ENCODE data around the gene FAM149B1. TPM values are rescaled to one million over a fixed set of nuclear protein-coding genes. Genes with fewer than 3 reads are reported as not detected.

The FAM149B1 gene
- total RNA-seq, 3 donors from 2014 or later (not counting 1 experiment from before 2014, with no cell fraction given): 12.7 to 17.6 (median 12.8) TPM

DNA sequence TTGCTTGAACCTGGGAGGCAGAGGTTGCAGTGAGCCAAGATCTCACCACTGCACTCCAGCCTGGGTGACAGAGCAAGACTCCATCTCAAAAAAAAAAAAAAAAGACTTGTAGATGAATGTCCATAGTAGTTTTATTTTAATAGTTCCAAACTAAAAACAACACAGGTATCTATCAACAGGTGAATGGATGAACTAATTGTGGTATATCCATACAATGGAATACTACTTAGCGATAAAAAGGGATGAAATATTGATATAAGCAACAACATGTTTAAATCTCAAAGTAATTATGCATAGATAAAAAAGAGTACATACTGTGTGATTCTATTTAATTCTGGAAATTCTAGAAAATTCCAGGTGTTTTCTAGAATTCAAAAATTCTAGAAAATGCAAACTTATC is 122.0 kb downstream of the FAM149B1 start:
- Histone ChIP-seq H3K27me3 (ENCODE audit: control insufficient read depth, insufficient read depth, low read length) (no peaks in the 10 kb centered on the region), H3K9me3 (ENCODE audit: control insufficient read depth, insufficient read depth, low read length) (no peaks in the 10 kb centered on the region), H3K27ac (ENCODE audit: low read length) (no peak overlapping the region), H3K36me3 (ENCODE audit: control insufficient read depth, insufficient read depth, low read length) (no peaks in the 10 kb centered on the region), H3K4me1 (ENCODE audit: control insufficient read depth, insufficient read depth, low read length) (no peaks in the 10 kb centered on the region), H3K4me3 (ENCODE audit: low read length) (no peak overlapping the region)
- TF ChIP-seq, protein P1, sequence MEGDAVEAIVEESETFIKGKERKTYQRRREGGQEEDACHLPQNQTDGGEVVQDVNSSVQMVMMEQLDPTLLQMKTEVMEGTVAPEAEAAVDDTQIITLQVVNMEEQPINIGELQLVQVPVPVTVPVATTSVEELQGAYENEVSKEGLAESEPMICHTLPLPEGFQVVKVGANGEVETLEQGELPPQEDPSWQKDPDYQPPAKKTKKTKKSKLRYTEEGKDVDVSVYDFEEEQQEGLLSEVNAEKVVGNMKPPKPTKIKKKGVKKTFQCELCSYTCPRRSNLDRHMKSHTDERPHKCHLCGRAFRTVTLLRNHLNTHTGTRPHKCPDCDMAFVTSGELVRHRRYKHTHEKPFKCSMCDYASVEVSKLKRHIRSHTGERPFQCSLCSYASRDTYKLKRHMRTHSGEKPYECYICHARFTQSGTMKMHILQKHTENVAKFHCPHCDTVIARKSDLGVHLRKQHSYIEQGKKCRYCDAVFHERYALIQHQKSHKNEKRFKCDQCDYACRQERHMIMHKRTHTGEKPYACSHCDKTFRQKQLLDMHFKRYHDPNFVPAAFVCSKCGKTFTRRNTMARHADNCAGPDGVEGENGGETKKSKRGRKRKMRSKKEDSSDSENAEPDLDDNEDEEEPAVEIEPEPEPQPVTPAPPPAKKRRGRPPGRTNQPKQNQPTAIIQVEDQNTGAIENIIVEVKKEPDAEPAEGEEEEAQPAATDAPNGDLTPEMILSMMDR (IDR thresholded peaks at IDR 0.05): no peak
- DNase-seq (no peak), ATAC-seq (no peak)
- WGBS (ENCODE audit: insufficient coverage): no CpG with 5 or more reads among the region's 1 CpG
- no peaks in the 10 kb centered on the region for H3K4me1 Mint-ChIP-seq
- H3K36me3 Mint-ChIP-seq: no peaks in the 10 kb centered on the region
- no peak overlapping the region for H3K27ac Mint-ChIP-seq
- H3K4me3 Mint-ChIP-seq: no peak overlapping the region
- intact Hi-C loops (cut with micrococcal nuclease): no loop called here
- H3K27me3 Mint-ChIP-seq (ENCODE audit: low read depth in 2 of 2): peaks cover 0 to 2% of the 10 kb centered on the region in 2 donors
- no peaks in the 10 kb centered on the region for H3K9me3 Mint-ChIP-seq

GRCh38 chr10:73293461-73293860 is 125.5 kb downstream of the FAM149B1 start:
- intact Hi-C loops (cut with micrococcal nuclease): no loop called here
- Histone ChIP-seq H3K9me3 (ENCODE audit: control insufficient read depth, insufficient read depth, low read length) (no peaks in the 10 kb centered on the region), H3K27me3 (ENCODE audit: control insufficient read depth, insufficient read depth, low read length) (no peaks in the 10 kb centered on the region), H3K4me3 (ENCODE audit: low read length) (no peak overlapping the region), H3K4me1 (ENCODE audit: control insufficient read depth, insufficient read depth, low read length) (no peaks in the 10 kb centered on the region), H3K27ac (ENCODE audit: low read length) (no peak overlapping the region), H3K36me3 (ENCODE audit: control insufficient read depth, insufficient read depth, low read length) (no peaks in the 10 kb centered on the region)
- WGBS (ENCODE audit: insufficient coverage): 89% methylated on average over 3 of the region's 3 CpGs
- Mint-ChIP-seq H3K4me3 (no peak overlapping the region), H3K27ac (no peak overlapping the region), H3K4me1 (no peaks in the 10 kb centered on the region), H3K36me3 (no peaks in the 10 kb centered on the region), H3K27me3 (ENCODE audit: low read depth in 2 of 2) (peaks cover 12 to 13% of the 10 kb centered on the region in 2 donors), H3K9me3 (no peaks in the 10 kb centered on the region)
- DNase-seq: no peak
- no peak for ATAC-seq
- TF ChIP-seq, protein P1 (IDR thresholded peaks at IDR 0.05): no peak

Other genes with a start within 250 kb of the FAM149B1 start
- gene PLA2G12B, start 213.3 kb upstream of the FAM149B1 start, total RNA-seq: not detected
- gene P4HA1, start 71.3 kb upstream of the FAM149B1 start, total RNA-seq: 10 to 100 TPM; 13.0 to 16.3 (median 13.9) TPM
- 1 to 10 TPM in 1 of 3 donors, under 1 TPM in 2; 0.35 to 1.3 (median 0.65) TPM for gene NUDT13, start 57.7 kb upstream of the FAM149B1 start, total RNA-seq
- gene ECD, start 111 bp upstream of the FAM149B1 start, total RNA-seq: 10 to 100 TPM; 48.4 to 53.6 (median 52.1) TPM
- gene DNAJC9, start 79.1 kb downstream of the FAM149B1 start, total RNA-seq: 10 to 100 TPM; 14.1 to 19.0 (median 17.4) TPM
- 10 to 100 TPM; 28.2 to 39.4 (median 31.4) TPM for gene MRPS16, start 84.5 kb downstream of the FAM149B1 start, total RNA-seq
- 1 to 10 TPM in 1 of 3 donors, under 1 TPM in 2; 0.28 to 2.9 (median 0.95) TPM for gene CFAP70, start 190.7 kb downstream of the FAM149B1 start, total RNA-seq
- 10 to 100 TPM; 61.0 to 82.0 (median 72.5) TPM for gene ANXA7, start 245.9 kb downstream of the FAM149B1 start, total RNA-seq